Calu3 (cell line): ENCODE results near the gene DNAH12. TPM values are rescaled to one million over a fixed set of nuclear protein-coding genes. Genes with fewer than 3 reads are reported as not detected.

Source experiments
- BruUV-seq: library from RNA; stranded (reverse); fragments of 400-500 nt; replicated peaks from 2 replicates; lab custom pipeline; 2021; lab: Mats Ljungman, UMichigan
- CTCF ChIA-PET: fragments of 300-600 bp; sonication (Branson Sonifier 250); formaldehyde crosslinking; loops from one replicate; lab custom pipeline; 2022; ENCODE audit warnings: antibody characterized with exemption; lab: Charles Lee
- DNase-seq: peaks from one replicate; pipeline ENCODE4 v3.0.0; 2022
- H3K27ac Mint-ChIP-seq: one replicate; pipeline ENCODE4 v1.8.0; 2022; ENCODE audit warnings: mixed read lengths; ENCODE audit not compliant: unreplicated experiment
- H3K27me3 Mint-ChIP-seq: one replicate; pipeline ENCODE4 v1.8.0; 2022; ENCODE audit warnings: mixed read lengths; ENCODE audit not compliant: unreplicated experiment
- H3K36me3 Mint-ChIP-seq: one replicate; pipeline ENCODE4 v1.8.0; 2022; ENCODE audit warnings: mild to moderate bottlenecking, moderate library complexity, mixed read lengths; ENCODE audit not compliant: insufficient read depth, unreplicated experiment
- H3K4me1 Mint-ChIP-seq: one replicate; pipeline ENCODE4 v1.8.0; 2022; ENCODE audit warnings: mild to moderate bottlenecking, low read depth, mixed read lengths; ENCODE audit not compliant: unreplicated experiment
- H3K4me3 Mint-ChIP-seq: one replicate; pipeline ENCODE4 v1.8.0; 2022; ENCODE audit warnings: mild to moderate bottlenecking, low read depth, moderate library complexity, mixed read lengths; ENCODE audit not compliant: unreplicated experiment
- H3K9me3 Mint-ChIP-seq: one replicate; pipeline ENCODE4 v1.8.0; 2022; ENCODE audit warnings: low read depth, mixed read lengths; ENCODE audit not compliant: unreplicated experiment
- intact Hi-C: fragments of 100-400 bp; cut with micrococcal nuclease; formaldehyde crosslinking; loops from one replicate; pipeline ENCODE4 v1.10.0; 2022; ENCODE audit not compliant: unreplicated experiment
- total RNA-seq: library from RNA; stranded (reverse); gene quantifications from 2 replicates; pipeline ENCODE4 v1.2.3, GENCODE V29; 2022
- TF ChIP-seq, protein P1 (sequence below): fragments of 200-600 bp; IDR thresholded peaks from one replicate; pipeline ENCODE4 v1.8.0; 2022; ENCODE audit warnings: antibody characterized with exemption; ENCODE audit not compliant: unreplicated experiment

The DNAH12 gene
- total RNA-seq, 1 experiment from 2014 or later, result 0.92 TPM

DNA sequence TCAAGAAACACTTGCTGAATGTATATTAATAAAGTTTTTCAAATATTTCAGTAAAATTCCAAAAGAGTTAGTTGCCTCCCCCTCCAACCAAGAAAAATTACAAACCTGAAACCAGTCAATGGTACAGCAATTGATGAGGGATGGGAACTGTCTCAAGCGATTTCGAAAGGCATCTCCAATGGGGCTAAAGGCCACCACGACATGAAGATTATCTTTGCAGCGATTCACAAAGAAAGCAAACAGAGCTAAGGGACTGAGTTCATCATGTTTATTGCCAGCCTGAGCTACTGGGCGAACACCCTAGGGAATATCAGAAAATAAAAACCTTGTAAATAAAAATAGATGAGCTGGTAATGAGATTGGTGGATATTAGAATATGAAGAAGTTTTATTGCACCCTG is 152.4 kb downstream of the DNAH12 start:
- Mint-ChIP-seq H3K27ac (no peak overlapping the region), H3K9me3 (no peaks in the 10 kb centered on the region), H3K27me3 (no peaks in the 10 kb centered on the region), H3K4me3 (no peak overlapping the region), H3K36me3 (no peaks in the 10 kb centered on the region), H3K4me1 (no peaks in the 10 kb centered on the region)
- CTCF ChIA-PET, result no interaction called here
- intact Hi-C loops, result no loop called here
- no TSS peak for BruUV-seq
- no peak for DNase-seq
- TF ChIP-seq, protein P1, sequence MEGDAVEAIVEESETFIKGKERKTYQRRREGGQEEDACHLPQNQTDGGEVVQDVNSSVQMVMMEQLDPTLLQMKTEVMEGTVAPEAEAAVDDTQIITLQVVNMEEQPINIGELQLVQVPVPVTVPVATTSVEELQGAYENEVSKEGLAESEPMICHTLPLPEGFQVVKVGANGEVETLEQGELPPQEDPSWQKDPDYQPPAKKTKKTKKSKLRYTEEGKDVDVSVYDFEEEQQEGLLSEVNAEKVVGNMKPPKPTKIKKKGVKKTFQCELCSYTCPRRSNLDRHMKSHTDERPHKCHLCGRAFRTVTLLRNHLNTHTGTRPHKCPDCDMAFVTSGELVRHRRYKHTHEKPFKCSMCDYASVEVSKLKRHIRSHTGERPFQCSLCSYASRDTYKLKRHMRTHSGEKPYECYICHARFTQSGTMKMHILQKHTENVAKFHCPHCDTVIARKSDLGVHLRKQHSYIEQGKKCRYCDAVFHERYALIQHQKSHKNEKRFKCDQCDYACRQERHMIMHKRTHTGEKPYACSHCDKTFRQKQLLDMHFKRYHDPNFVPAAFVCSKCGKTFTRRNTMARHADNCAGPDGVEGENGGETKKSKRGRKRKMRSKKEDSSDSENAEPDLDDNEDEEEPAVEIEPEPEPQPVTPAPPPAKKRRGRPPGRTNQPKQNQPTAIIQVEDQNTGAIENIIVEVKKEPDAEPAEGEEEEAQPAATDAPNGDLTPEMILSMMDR, result no peak

DNA sequence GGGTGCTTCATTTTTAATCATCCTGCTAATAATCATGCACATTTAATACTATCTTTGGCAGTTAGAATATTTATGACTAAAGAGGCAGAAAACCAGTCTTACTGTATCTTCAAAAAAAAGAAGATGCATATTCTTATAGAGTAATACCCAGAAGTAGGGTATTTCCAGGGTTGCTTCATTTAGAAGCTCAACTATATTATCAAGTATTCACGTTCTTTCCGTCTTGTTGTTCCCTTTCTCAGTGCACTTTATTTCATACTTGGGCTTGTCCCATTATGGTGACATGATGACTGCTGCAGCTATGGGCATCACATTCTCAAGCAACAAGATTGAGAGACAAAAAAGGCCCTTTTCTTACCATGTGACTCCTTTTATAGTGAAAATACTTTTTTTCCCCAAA is 154.9 kb downstream of the DNAH12 start:
- no TSS peak for BruUV-seq
- no peak for DNase-seq
- Mint-ChIP-seq H3K4me3 (no peak overlapping the region), H3K4me1 (no peaks in the 10 kb centered on the region), H3K36me3 (no peaks in the 10 kb centered on the region), H3K27me3 (no peaks in the 10 kb centered on the region), H3K27ac (no peak overlapping the region), H3K9me3 (no peaks in the 10 kb centered on the region)
- intact Hi-C loops, result no loop called here
- TF ChIP-seq, protein P1, result no peak
- CTCF ChIA-PET, result no interaction called here

DNA sequence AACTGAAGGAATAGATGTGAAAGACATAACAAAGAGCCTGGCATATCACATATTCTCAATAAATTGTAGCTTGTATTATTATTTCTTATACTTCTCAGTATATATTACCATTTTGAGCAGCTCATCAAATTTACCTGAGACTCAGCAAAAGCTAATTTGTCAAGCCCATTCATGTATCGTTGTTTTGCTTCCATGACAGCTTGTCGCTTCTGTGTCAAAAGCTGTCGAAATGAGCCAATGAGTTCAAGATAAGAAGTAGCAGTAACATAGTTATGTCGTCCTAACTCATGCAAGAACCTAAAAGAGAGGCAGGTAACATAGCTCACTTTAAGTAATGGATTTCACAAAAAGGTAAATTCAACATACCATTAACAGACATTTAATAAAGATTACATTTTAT is 157.8 kb downstream of the DNAH12 start:
- no TSS peak for BruUV-seq
- H3K4me1 Mint-ChIP-seq, result no peaks in the 10 kb centered on the region
- H3K9me3 Mint-ChIP-seq, result no peaks in the 10 kb centered on the region
- H3K27ac Mint-ChIP-seq, result no peak overlapping the region
- H3K27me3 Mint-ChIP-seq, result no peaks in the 10 kb centered on the region
- no peak overlapping the region for H3K4me3 Mint-ChIP-seq
- CTCF ChIA-PET, result interaction anchor here (0.6 to 0.7 kb wide), 3 partner anchors 46 to 135 kb away, joined by 3 to 5 read pairs (median 4); no protein-coding TSS in a partner anchor
- TF ChIP-seq, protein P1, result no peak
- intact Hi-C loops, result no loop called here
- DNase-seq, result no peak
- H3K36me3 Mint-ChIP-seq, result no peaks in the 10 kb centered on the region

DNA sequence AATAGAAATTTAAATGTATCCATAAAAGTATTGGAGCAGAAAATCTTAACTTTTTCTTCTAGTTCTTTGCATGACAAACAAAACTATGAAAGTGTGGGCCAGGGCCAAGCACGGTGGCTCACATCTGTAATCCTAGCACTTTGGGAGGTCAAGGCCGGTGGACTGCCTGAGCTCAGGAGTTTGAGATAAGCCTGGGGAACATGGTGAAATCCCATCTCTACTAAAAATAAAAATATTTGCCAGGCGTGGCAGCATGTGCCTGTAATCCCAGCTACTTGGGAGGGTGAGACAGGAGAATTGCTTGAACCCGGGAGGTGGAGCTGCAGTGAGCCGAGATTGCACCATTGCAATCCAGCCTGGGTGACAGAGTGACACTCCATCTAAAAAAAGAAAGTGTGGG is 158.6 kb downstream of the DNAH12 start:
- no peaks in the 10 kb centered on the region for H3K27me3 Mint-ChIP-seq
- H3K9me3 Mint-ChIP-seq, result no peaks in the 10 kb centered on the region
- no peak overlapping the region for H3K4me3 Mint-ChIP-seq
- H3K36me3 Mint-ChIP-seq, result no peaks in the 10 kb centered on the region
- CTCF ChIA-PET, result interaction anchor here (0.7 kb wide), 1 partner anchor 49 kb away, joined by 3 read pairs; no protein-coding TSS in a partner anchor
- no peaks in the 10 kb centered on the region for H3K4me1 Mint-ChIP-seq
- intact Hi-C loops, result no loop called here
- no peak for DNase-seq
- H3K27ac Mint-ChIP-seq, result no peak overlapping the region
- TF ChIP-seq, protein P1, result no peak
- no TSS peak for BruUV-seq
